Peyer's patch (tissue), 4 donors: Measurements from ENCODE around the gene CMAS.

Experiments
- CTCF ChIP-seq, 6 experiments: fragments of 450-650 bp in 4 of 6; fragments of 200-600 bp in 2 of 6; sonication (generic) in 1 of 6; IDR thresholded peaks; one replicate each; pipeline ENCODE4 v1.5.1; 2017 to 2019; ENCODE audit warnings: antibody characterized with exemption in 6 of 6, mild to moderate bottlenecking in 3 of 6, moderate library complexity in 1 of 6
- POLR2A ChIP-seq, 2 donors: fragments of 450-650 bp; IDR thresholded peaks; one replicate each; pipeline ENCODE4 v1.5.1; 2017; ENCODE audit warnings: antibody characterized with exemption in 2 of 2, mild to moderate bottlenecking in 2 of 2, moderate library complexity in 2 of 2

- TF ChIP-seq CTCF (IDR thresholded peaks at IDR 0.05): no peak
- TF ChIP-seq POLR2A (IDR thresholded peaks at IDR 0.05): no peak
These were observed 43.6 kb upstream of the CMAS start for GRCh38 chr12:22002430-22002829.
